ENCODE measurements around the gene KCNJ3. TPM values are rescaled to one million over a fixed set of nuclear protein-coding genes. Genes with fewer than 3 reads are reported as not detected.

KCNJ3 gene
- total and polyA plus RNA-seq, 2 donors (not counting 1 experiment from before 2014, with no cell fraction given), result 0.01 TPM; not detected in 1

DNA sequence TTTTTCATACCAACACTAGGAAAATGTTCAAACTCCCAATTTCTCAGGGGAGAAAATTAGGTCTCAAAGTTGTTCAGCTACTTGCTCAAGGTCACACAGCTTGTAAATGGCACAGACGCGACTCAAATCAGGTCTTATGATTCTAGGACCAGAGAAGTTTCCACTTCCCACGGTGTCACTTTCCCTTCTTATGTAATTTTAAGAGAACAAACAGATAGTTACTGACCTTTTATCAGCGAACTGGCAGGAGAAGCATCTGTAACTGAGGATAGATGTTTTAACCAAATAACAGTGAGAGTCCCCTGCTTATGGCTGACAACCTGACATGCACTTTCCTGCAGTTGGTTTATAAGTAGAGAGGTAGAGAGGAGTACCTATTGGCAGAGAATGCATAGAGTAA is 2.1 kb upstream of the KCNJ3 start:
- no peak overlapping the region for H3K27ac Mint-ChIP-seq
- no peaks in the 10 kb centered on the region for H3K9me3 Mint-ChIP-seq (ENCODE audit: insufficient read depth)
- POLR2A ChIA-PET, result no interaction called here
- DNase-seq, result no peak
- Histone ChIP-seq H3K9me3 (ENCODE audit: control extremely low read depth in 1 of 3, control insufficient read depth in 2 of 3, insufficient read depth in 1 of 3, low read length in 2 of 3) (peaks cover 0 to 20% (median 0%) of the 10 kb centered on the region in 3 donors), H3K4me2 (replicated peaks; ENCODE audit: low read depth, low read length, poor library complexity, severe bottlenecking) (no peak overlapping the region), H3K27me3 (replicated peaks in 1 of 4; ENCODE audit: control extremely low read depth in 1 of 4, control insufficient read depth in 3 of 4, insufficient read depth in 4 of 4, low read length in 3 of 4) (peaks cover 0 to 16% (median 5%) of the 10 kb centered on the region in 4 experiments), H3K4me1 (ENCODE audit: control insufficient read depth in 2 of 2, insufficient read depth in 2 of 2, low read length in 2 of 2) (no peaks in the 10 kb centered on the region), H4K20me1 (ENCODE audit: control insufficient read depth, insufficient read depth, low read length, poor library complexity, severe bottlenecking) (no peaks in the 10 kb centered on the region), H3K4me3 (ENCODE audit: control extremely low read depth in 1 of 5, extremely low read depth in 1 of 5, insufficient read depth in 1 of 5, low read depth in 2 of 5, low read length in 4 of 5) (no peak overlapping the region), H3K27ac (ENCODE audit: low read length in 2 of 2) (no peak overlapping the region), H3K9ac (ENCODE audit: low read length) (no peak overlapping the region), H3K36me3 (replicated peaks in 1 of 2; ENCODE audit: control extremely low read depth in 1 of 2, control insufficient read depth in 1 of 2, extremely low read depth in 1 of 2, insufficient read depth in 2 of 2, low read length in 1 of 2) (no peaks in the 10 kb centered on the region), H3K79me2 (ENCODE audit: control insufficient read depth, insufficient read depth, low read length) (no peaks in the 10 kb centered on the region), H2AFZ (ENCODE audit: insufficient read depth, low read depth, low read length, poor library complexity, severe bottlenecking) (no peak overlapping the region)
- intact Hi-C loops (cut with micrococcal nuclease), result no loop called here
- no peak for ATAC-seq (ENCODE audit: low read depth)
- H3K4me1 Mint-ChIP-seq, result peaks cover 3% of the 10 kb centered on the region
- 83% methylated on average over 1 of the region's 4 CpGs for WGBS (ENCODE audit: insufficient coverage)
- H3K4me3 Mint-ChIP-seq, result no peak overlapping the region
- TF ChIP-seq, protein P1, sequence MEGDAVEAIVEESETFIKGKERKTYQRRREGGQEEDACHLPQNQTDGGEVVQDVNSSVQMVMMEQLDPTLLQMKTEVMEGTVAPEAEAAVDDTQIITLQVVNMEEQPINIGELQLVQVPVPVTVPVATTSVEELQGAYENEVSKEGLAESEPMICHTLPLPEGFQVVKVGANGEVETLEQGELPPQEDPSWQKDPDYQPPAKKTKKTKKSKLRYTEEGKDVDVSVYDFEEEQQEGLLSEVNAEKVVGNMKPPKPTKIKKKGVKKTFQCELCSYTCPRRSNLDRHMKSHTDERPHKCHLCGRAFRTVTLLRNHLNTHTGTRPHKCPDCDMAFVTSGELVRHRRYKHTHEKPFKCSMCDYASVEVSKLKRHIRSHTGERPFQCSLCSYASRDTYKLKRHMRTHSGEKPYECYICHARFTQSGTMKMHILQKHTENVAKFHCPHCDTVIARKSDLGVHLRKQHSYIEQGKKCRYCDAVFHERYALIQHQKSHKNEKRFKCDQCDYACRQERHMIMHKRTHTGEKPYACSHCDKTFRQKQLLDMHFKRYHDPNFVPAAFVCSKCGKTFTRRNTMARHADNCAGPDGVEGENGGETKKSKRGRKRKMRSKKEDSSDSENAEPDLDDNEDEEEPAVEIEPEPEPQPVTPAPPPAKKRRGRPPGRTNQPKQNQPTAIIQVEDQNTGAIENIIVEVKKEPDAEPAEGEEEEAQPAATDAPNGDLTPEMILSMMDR (IDR thresholded peaks at IDR 0.05), result no peak
- no peak for TF ChIP-seq EZH2 (IDR thresholded peaks at IDR 0.05; ENCODE audit: borderline replicate concordance, insufficient read depth, low read depth, low read length, poor library complexity, severe bottlenecking)
- CTCF ChIA-PET, result no interaction called here
- peaks cover 29% of the 10 kb centered on the region for H3K27me3 Mint-ChIP-seq

DNA sequence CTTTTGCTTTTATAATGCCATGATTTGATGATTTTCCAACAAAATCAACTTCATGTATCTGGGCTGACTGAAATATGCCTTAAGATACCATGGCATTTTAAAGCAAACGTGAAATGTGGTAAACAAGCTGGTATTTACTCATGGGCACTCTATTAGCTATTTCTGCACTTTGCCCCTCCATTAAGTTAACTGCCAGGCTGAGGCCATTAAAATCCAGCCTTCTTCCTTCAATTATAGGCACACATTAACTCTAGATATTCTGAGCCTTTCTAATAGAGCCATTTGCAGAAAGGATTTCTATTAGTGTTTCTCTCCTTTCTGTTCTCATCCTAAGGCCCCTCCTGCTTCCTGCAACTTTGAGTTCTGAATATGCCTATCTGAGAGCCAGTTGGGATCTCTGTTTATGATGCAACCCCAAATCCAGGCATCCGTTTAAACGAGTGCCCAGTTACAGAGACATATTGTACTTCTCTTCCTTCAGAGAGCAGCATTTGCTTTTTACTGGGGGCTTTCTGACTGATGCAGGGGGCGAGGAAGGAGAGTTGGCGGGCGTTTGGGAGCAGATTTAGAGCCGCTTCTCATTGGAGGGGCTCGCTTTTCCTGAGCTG is 1.6 kb upstream of the KCNJ3 start:
- Mint-ChIP-seq H3K9me3 (ENCODE audit: insufficient read depth) (no peaks in the 10 kb centered on the region), H3K27ac (no peak overlapping the region), H3K4me1 (peaks cover 3% of the 10 kb centered on the region), H3K27me3 (peaks cover 29% of the 10 kb centered on the region), H3K4me3 (peak overlapping the region; percentile 48)
- ATAC-seq (ENCODE audit: low read depth) (no peak), DNase-seq (no peak)
- H4K20me1 ChIP-seq (ENCODE audit: control insufficient read depth, insufficient read depth, low read length, poor library complexity, severe bottlenecking), result no peaks in the 10 kb centered on the region
- ChIA-PET POLR2A (no interaction called here), CTCF (no interaction called here)
- H3K79me2 ChIP-seq (ENCODE audit: control insufficient read depth, insufficient read depth, low read length), result no peaks in the 10 kb centered on the region
- peaks cover 0 to 20% (median 0%) of the 10 kb centered on the region in 3 donors for H3K9me3 ChIP-seq (ENCODE audit: control extremely low read depth in 1 of 3, control insufficient read depth in 2 of 3, insufficient read depth in 1 of 3, low read length in 2 of 3)
- no peak overlapping the region for H3K4me3 ChIP-seq (ENCODE audit: control extremely low read depth in 1 of 5, extremely low read depth in 1 of 5, insufficient read depth in 1 of 5, low read depth in 2 of 5, low read length in 4 of 5)
- TF ChIP-seq, protein P1 (IDR thresholded peaks at IDR 0.05), result no peak
- no peak for TF ChIP-seq EZH2 (IDR thresholded peaks at IDR 0.05; ENCODE audit: borderline replicate concordance, insufficient read depth, low read depth, low read length, poor library complexity, severe bottlenecking)
- H3K4me2 ChIP-seq (replicated peaks; ENCODE audit: low read depth, low read length, poor library complexity, severe bottlenecking), result no peak overlapping the region
- no peak overlapping the region for H2AFZ ChIP-seq (ENCODE audit: insufficient read depth, low read depth, low read length, poor library complexity, severe bottlenecking)
- intact Hi-C loops (cut with micrococcal nuclease), result no loop called here
- 25% methylated on average over 7 of the region's 8 CpGs for WGBS (ENCODE audit: insufficient coverage)
- H3K9ac ChIP-seq (ENCODE audit: low read length), result no peak overlapping the region
- no peaks in the 10 kb centered on the region for H3K4me1 ChIP-seq (ENCODE audit: control insufficient read depth in 2 of 2, insufficient read depth in 2 of 2, low read length in 2 of 2)
- H3K27ac ChIP-seq (ENCODE audit: low read length in 2 of 2), result no peak overlapping the region
- peaks cover 0 to 16% (median 5%) of the 10 kb centered on the region in 4 experiments for H3K27me3 ChIP-seq (replicated peaks in 1 of 4; ENCODE audit: control extremely low read depth in 1 of 4, control insufficient read depth in 3 of 4, insufficient read depth in 4 of 4, low read length in 3 of 4)
- no peaks in the 10 kb centered on the region for H3K36me3 ChIP-seq (replicated peaks in 1 of 2; ENCODE audit: control extremely low read depth in 1 of 2, control insufficient read depth in 1 of 2, extremely low read depth in 1 of 2, insufficient read depth in 2 of 2, low read length in 1 of 2)

All from B cell (primary cell).